IMR-90 (cell line): ENCODE measurements around the gene PID1. TPM values are rescaled to one million over a fixed set of nuclear protein-coding genes. Genes with fewer than 3 reads are reported as not detected.

Experiments
- ATAC-seq: fragments of 200-7000 bp; cut with Tn5 transposase; 2 replicates; pipeline ENCODE4 v1.9.1; 2020; ENCODE audit warnings: low read depth, mild to moderate bottlenecking, moderate library complexity
- BruUV-seq: library from RNA; stranded (reverse); fragments of 400-500 nt; replicated peaks from 2 replicates; lab custom pipeline; 2021; lab: Mats Ljungman, UMichigan
- CTCF ChIA-PET: fragments of 300-600 bp; formaldehyde crosslinking; extraction: SDS; loops from one replicate; lab custom pipeline; 2021; ENCODE audit warnings: antibody characterized with exemption; lab: Yijun Ruan, JAX
- POLR2A ChIA-PET: fragments of 300-600 bp; sonication (Branson Sonifier 250); formaldehyde crosslinking; loops from one replicate; lab custom pipeline; 2022; ENCODE audit warnings: antibody characterized with exemption; ENCODE audit not compliant: unreplicated experiment; lab: Charles Lee
- DNase-seq: peaks from one replicate; pipeline ENCODE4 v3.0.0; 2013
- H2AFZ ChIP-seq: replicated peaks from 2 replicates; pipeline ENCODE3; 2013; ENCODE audit warnings: low read length, mild to moderate bottlenecking; ENCODE audit not compliant: poor library complexity
- H2AK5ac ChIP-seq: 2 replicates; pipeline ENCODE4 v1.6.1; 2013; ENCODE audit warnings: low read depth, low read length, inconsistent platforms
- H2AK9ac ChIP-seq: replicated peaks from 2 replicates; pipeline ENCODE3; 2013; ENCODE audit warnings: mild to moderate bottlenecking, low read depth, low read length, moderate library complexity; ENCODE audit not compliant: poor library complexity
- H2BK120ac ChIP-seq: 2 replicates; pipeline ENCODE4 v1.6.1; 2013; ENCODE audit warnings: low read depth, low read length, inconsistent platforms
- H2BK15ac ChIP-seq: 3 replicates; pipeline ENCODE4 v1.6.1; 2013; ENCODE audit warnings: low read depth, low read length, inconsistent platforms
- H2BK20ac ChIP-seq: 2 replicates; pipeline ENCODE4 v1.6.1; 2013; ENCODE audit warnings: low read depth, mild to moderate bottlenecking, inconsistent platforms, low read length, moderate library complexity
- H2BK5ac ChIP-seq: 2 replicates; pipeline ENCODE4 v1.6.1; 2013; ENCODE audit warnings: mild to moderate bottlenecking, low read depth, low read length, inconsistent platforms; ENCODE audit not compliant: poor library complexity, severe bottlenecking
- H3K14ac ChIP-seq: replicated peaks from 2 replicates; pipeline ENCODE4 v1.6.1; 2013; ENCODE audit warnings: low read depth, low read length, inconsistent platforms
- H3K18ac ChIP-seq: 2 replicates; pipeline ENCODE4 v1.6.1; 2013; ENCODE audit warnings: low read depth, low read length, control low read depth
- H3K23ac ChIP-seq: 2 replicates; pipeline ENCODE4 v1.6.1; 2013; ENCODE audit warnings: low read depth, low read length, inconsistent platforms
- H3K27ac ChIP-seq: 2 replicates; pipeline ENCODE4 v1.5.1; 2013; ENCODE audit warnings: mild to moderate bottlenecking, control low read depth, low read length; ENCODE audit not compliant: insufficient read depth
- H3K27me3 ChIP-seq: 2 replicates; pipeline ENCODE4 v1.6.1; 2013; ENCODE audit warnings: low read length; ENCODE audit not compliant: control insufficient read depth, insufficient read depth
- H3K36me3 ChIP-seq: 2 replicates; pipeline ENCODE4 v1.6.1; 2013; ENCODE audit warnings: low read length, mixed read lengths; ENCODE audit not compliant: control insufficient read depth, insufficient read depth
- H3K4ac ChIP-seq: 2 replicates; pipeline ENCODE4 v1.6.1; 2013; ENCODE audit warnings: low read depth, low read length, inconsistent platforms
- H3K4me1 ChIP-seq: 2 replicates; pipeline ENCODE4 v1.6.1; 2013; ENCODE audit warnings: low read length, mixed read lengths; ENCODE audit not compliant: control insufficient read depth, insufficient read depth
- H3K4me2 ChIP-seq: 2 replicates; pipeline ENCODE4 v1.6.1; 2013; ENCODE audit warnings: low read depth, mild to moderate bottlenecking, control low read depth, low read length, moderate library complexity
- H3K4me3 ChIP-seq: 2 replicates; pipeline ENCODE4 v1.5.1; 2013; ENCODE audit warnings: low read depth, mild to moderate bottlenecking, control low read depth, low read length, moderate library complexity; ENCODE audit not compliant: insufficient read depth
- H3K56ac ChIP-seq: 2 replicates; pipeline ENCODE4 v1.6.1; 2013; ENCODE audit warnings: low read length, inconsistent platforms; ENCODE audit not compliant: insufficient read depth; ENCODE audit errors: extremely low read depth
- H3K79me1 ChIP-seq, 2 experiments: 2 replicates each; pipeline ENCODE4 v1.6.1; 2013; ENCODE audit warnings: low read length in 2 of 2, inconsistent platforms in 1 of 2, low read depth in 1 of 2
- H3K9ac ChIP-seq: 2 replicates; pipeline ENCODE4 v1.6.1; 2013; ENCODE audit warnings: low read depth, low read length, control low read depth
- H3K9me1 ChIP-seq: 2 replicates; pipeline ENCODE4 v1.6.1; 2013; ENCODE audit warnings: low read length, inconsistent platforms; ENCODE audit not compliant: insufficient read depth
- H3K9me3 ChIP-seq: 2 replicates; pipeline ENCODE4 v1.6.1; 2013; ENCODE audit warnings: low read length; ENCODE audit not compliant: control insufficient read depth, insufficient read depth
- H4K20me1 ChIP-seq: 2 replicates; pipeline ENCODE4 v1.6.1; 2013; ENCODE audit warnings: low read length, inconsistent platforms; ENCODE audit not compliant: insufficient read depth
- H4K5ac ChIP-seq: 2 replicates; pipeline ENCODE4 v1.6.1; 2013; ENCODE audit warnings: mild to moderate bottlenecking, low read depth, low read length, control low read depth
- H4K8ac ChIP-seq, 2 experiments: 2 replicates each; pipeline ENCODE4 v1.6.1; 2013; ENCODE audit warnings: low read depth in 2 of 2, low read length in 2 of 2, control low read depth in 1 of 2, inconsistent platforms in 1 of 2
- H4K91ac ChIP-seq: 2 replicates; pipeline ENCODE4 v1.6.1; 2013; ENCODE audit warnings: low read depth, low read length, inconsistent platforms; ENCODE audit not compliant: insufficient read depth
- CEBPB ChIP-seq: IDR thresholded peaks from 2 replicates; pipeline ENCODE4 v1.6.1; 2012; ENCODE audit warnings: low read depth, low read length, improper control_type of control experiment
- USF2 ChIP-seq: fragments of 150-350 bp; IDR thresholded peaks from 2 replicates; pipeline ENCODE4 v1.6.1; 2017; ENCODE audit warnings: mild to moderate bottlenecking, antibody characterized with exemption, low read length, low read depth
- WGBS, 2 experiments: methylation state at CpG; one replicate each; pipeline versions ENCODE4 v1.1.5 to v1.1.7; 2013; ENCODE audit warnings: missing lambda C conversion rate in 2 of 2; ENCODE audit not compliant: insufficient read length in 1 of 2; ENCODE audit errors: extremely low coverage in 2 of 2; 5-methylcytosine and 5-hydroxymethylcytosine counted together
- dilution Hi-C: fragments of 300-500 bp; cut with HindIII; formaldehyde crosslinking; loops from one replicate; pipeline ENCODE4 v1.14.3; 2018; ENCODE audit warnings: low sequenced_read_pairs; ENCODE audit not compliant: unreplicated experiment
- in situ Hi-C: fragments of 300-500 bp; cut with MboI; formaldehyde crosslinking; loops from 3 replicates; pipeline ENCODE4 v1.14.3; 2019; ENCODE audit warnings: low sequenced_read_pairs, inconsistent platforms, mixed read lengths
- intact Hi-C: fragments of 100-400 bp; cut with micrococcal nuclease; formaldehyde crosslinking; loops from 2 replicates; pipeline ENCODE4 v1.10.0; 2022
- polyA plus RNA-seq, 3 experiments: library from polyadenylated mRNA; depleted of rRNA; stranded (reverse); fragments of >200 nt; gene quantifications; 2 replicates each; pipeline ENCODE4 v1.2.3, GENCODE V29; 2012; ENCODE audit warnings: low replicate concordance in 1 of 3
- total RNA-seq: library from RNA; depleted of rRNA; stranded (reverse); fragments of >200 nt; gene quantifications from 2 replicates; pipeline ENCODE4 v1.2.3, GENCODE V29; 2012

PID1 gene
- total and polyA plus RNA-seq, 2 of the 4 experiments (the other 2 are of a cell fraction): 0.90 to 1.9 TPM

- no peak overlapping the region for H3K4me3 ChIP-seq
- H2AK9ac ChIP-seq: no peak overlapping the region
- H2BK15ac ChIP-seq: no peak overlapping the region
- H3K9ac ChIP-seq: no peak overlapping the region
- no peak overlapping the region for H3K4ac ChIP-seq
- H3K9me1 ChIP-seq: no peaks in the 10 kb centered on the region
- H4K91ac ChIP-seq: no peak overlapping the region
- H4K5ac ChIP-seq: no peak overlapping the region
- ATAC-seq (peak; percentile 46), DNase-seq (peak; percentile 74)
- H3K4me1 ChIP-seq: no peaks in the 10 kb centered on the region
- no CpG with 5 or more reads among the region's 5 CpGs for WGBS, 2 experiments
- H2AK5ac ChIP-seq: no peak overlapping the region
- no peak overlapping the region for H3K56ac ChIP-seq
- H2BK5ac ChIP-seq: no peak overlapping the region
- no peak overlapping the region for H3K18ac ChIP-seq
- H3K14ac ChIP-seq: no peak overlapping the region
- H3K23ac ChIP-seq: no peak overlapping the region
- no peak overlapping the region for H2AFZ ChIP-seq
- ChIA-PET POLR2A (no interaction called here), CTCF (no interaction called here)
- H2BK120ac ChIP-seq: no peak overlapping the region
- H3K79me1 ChIP-seq: no peaks in the 10 kb centered on the region
- H2BK20ac ChIP-seq: no peak overlapping the region
- no peaks in the 10 kb centered on the region for H3K9me3 ChIP-seq
- H4K20me1 ChIP-seq: no peaks in the 10 kb centered on the region
- no peak overlapping the region for H3K27ac ChIP-seq
- intact Hi-C loops: no loop called here
- no peak overlapping the region for H4K8ac ChIP-seq
- no TSS peak for BruUV-seq
- H3K27me3 ChIP-seq: no peaks in the 10 kb centered on the region
- in situ Hi-C loops: no loop called here
- TF ChIP-seq CEBPB (0 out of 2 replicates have a peak, but pooled peaks have one; percentile 9), USF2 (no peak)
- no peak overlapping the region for H3K4me2 ChIP-seq
- H3K36me3 ChIP-seq: no peaks in the 10 kb centered on the region
- dilution Hi-C loops: no loop called here
Measured at GRCh38 chr2:229282758-229283546, 11.9 kb upstream of the PID1 start.
